SK-N-SH (cell line): Measurements from ENCODE around the gene TMEM214. TPM values are rescaled to one million over a fixed set of nuclear protein-coding genes. Genes with fewer than 3 reads are reported as not detected.
A peak's percentile ranks its signal among the peaks of the same experiment; 100 is the strongest.

Source experiments
- CHD2 ChIP-seq: fragments of 150-350 bp; IDR thresholded peaks from 2 replicates; pipeline ENCODE4 v1.6.1; 2018; ENCODE audit warnings: low read length; ENCODE audit not compliant: partially characterized antibody
- EZH2phosphoT487 ChIP-seq: fragments of 200-600 bp; sonication (generic); IDR thresholded peaks from 2 replicates; pipeline ENCODE4 v1.6.1; 2017; ENCODE audit warnings: low read depth, mixed run types, mild to moderate bottlenecking, antibody characterized with exemption, moderate library complexity, borderline replicate concordance
- FOXJ3 ChIP-seq: sonication (generic); formaldehyde crosslinking; IDR thresholded peaks from 2 replicates; pipeline ENCODE4 v1.5.1; 2020; ENCODE audit warnings: mild to moderate bottlenecking, missing genetic modification reagents
- IRF3 ChIP-seq: fragments of 150-350 bp; IDR thresholded peaks from 2 replicates; pipeline ENCODE4 v1.6.1; 2016; ENCODE audit warnings: mild to moderate bottlenecking, low read depth, low read length
- MEF2A ChIP-seq: IDR thresholded peaks from 2 replicates; pipeline ENCODE4 v1.4.0; 2012; ENCODE audit warnings: low read depth, borderline replicate concordance
- MXI1 ChIP-seq: IDR thresholded peaks from 2 replicates; pipeline ENCODE4 v1.6.1; 2012; ENCODE audit warnings: mild to moderate bottlenecking, low read depth, low read length, improper control_type of control experiment
- NFIC ChIP-seq: IDR thresholded peaks from 2 replicates; pipeline ENCODE4 v1.4.0; 2012; ENCODE audit warnings: borderline replicate concordance
- REST ChIP-seq: IDR thresholded peaks from 2 replicates; pipeline ENCODE4 v1.6.1; 2012; ENCODE audit warnings: mild to moderate bottlenecking, low read depth, low read length, moderate library complexity
- RXRA ChIP-seq: IDR thresholded peaks from 2 replicates; pipeline ENCODE4 v1.4.0; 2012; ENCODE audit warnings: low read depth, mild to moderate bottlenecking, borderline replicate concordance
- SMC3 ChIP-seq: IDR thresholded peaks from 2 replicates; pipeline ENCODE4 v1.6.1; 2012; ENCODE audit warnings: low read depth, low read length, improper control_type of control experiment
- TAF1 ChIP-seq: IDR thresholded peaks from 2 replicates; pipeline ENCODE4 v1.6.1; 2012; ENCODE audit warnings: low read depth, mild to moderate bottlenecking, low read length, moderate library complexity, borderline replicate concordance
- TEAD4 ChIP-seq: IDR thresholded peaks from 2 replicates; pipeline ENCODE4 v1.4.0; 2012; ENCODE audit warnings: mild to moderate bottlenecking, borderline replicate concordance; ENCODE audit not compliant: insufficient read depth
- YY1 ChIP-seq: IDR thresholded peaks from 2 replicates; pipeline ENCODE4 v1.4.0; 2012; ENCODE audit warnings: low read depth, mild to moderate bottlenecking
- ZBTB33 ChIP-seq: IDR thresholded peaks from 2 replicates; pipeline ENCODE4 v1.4.0; 2012; ENCODE audit warnings: low read depth, borderline replicate concordance
- polyA plus RNA-seq, 3 experiments: library from polyadenylated mRNA; depleted of rRNA; stranded (reverse); fragments of >200 nt; gene quantifications; 2 replicates each; pipeline ENCODE4 v1.2.3, GENCODE V29; 2012
- TF ChIP-seq, protein P1 (sequence below): fragments of 150-350 bp; IDR thresholded peaks from 2 replicates; pipeline ENCODE4 v1.6.1; 2017; ENCODE audit warnings: antibody characterized with exemption, low read length, low read depth, borderline replicate concordance

Gene TMEM214
- polyA plus RNA-seq, 1 of the 3 experiments (the other 2 are of a cell fraction) = 69.4 TPM

- TF ChIP-seq CHD2 = peak; percentile 57
- no peak for TF ChIP-seq MEF2A
- no peak for TF ChIP-seq NFIC
- peak; percentile 81; the same call in 1 of the 2 replicates for TF ChIP-seq MXI1
- TF ChIP-seq YY1 = peak; percentile 49; the same call in 1 of the 2 replicates
- 0 out of 2 replicates have a peak, but pooled peaks have one; percentile 54 for TF ChIP-seq REST
- no peak for TF ChIP-seq IRF3
- TF ChIP-seq EZH2phosphoT487 = no peak
- TF ChIP-seq TAF1 = peak; percentile 84
- no peak for TF ChIP-seq FOXJ3 (CRISPR knock-in tag)
- TF ChIP-seq RXRA = no peak
- no peak for TF ChIP-seq TEAD4
- TF ChIP-seq, protein P1, sequence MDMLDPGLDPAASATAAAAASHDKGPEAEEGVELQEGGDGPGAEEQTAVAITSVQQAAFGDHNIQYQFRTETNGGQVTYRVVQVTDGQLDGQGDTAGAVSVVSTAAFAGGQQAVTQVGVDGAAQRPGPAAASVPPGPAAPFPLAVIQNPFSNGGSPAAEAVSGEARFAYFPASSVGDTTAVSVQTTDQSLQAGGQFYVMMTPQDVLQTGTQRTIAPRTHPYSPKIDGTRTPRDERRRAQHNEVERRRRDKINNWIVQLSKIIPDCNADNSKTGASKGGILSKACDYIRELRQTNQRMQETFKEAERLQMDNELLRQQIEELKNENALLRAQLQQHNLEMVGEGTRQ = no peak
- TF ChIP-seq SMC3 = no peak; the same call in 1 of the 2 replicates
- TF ChIP-seq ZBTB33 = no peak
Observed at GRCh38 chr2:27071277-27071989, 38.7 kb downstream of the TMEM214 start, which contains the start of gene OST4 (continued).
